Lung (tissue), 12 donors: ENCODE measurements around the gene NENF. TPM values are rescaled to one million over a fixed set of nuclear protein-coding genes. Genes with fewer than 3 reads are reported as not detected.
A peak's percentile ranks its signal among the peaks of the same experiment; 100 is the strongest.

Experiments used
- ATAC-seq: fragments of 200-7000 bp; cut with Tn5 transposase; one replicate; pipeline ENCODE4 v1.9.1; 2020; ENCODE audit warnings: moderate number of reproducible peaks; ENCODE audit not compliant: insufficient read depth, low FRiP score
- DNase-seq, 3 donors: peaks; one replicate each; pipeline ENCODE4 v3.0.0-alpha.2; 2013 to 2017
- H3K27ac ChIP-seq, 2 donors: one replicate each; pipeline ENCODE4 v1.5.1; 2013; ENCODE audit warnings: mild to moderate bottlenecking in 2 of 2, moderate library complexity in 2 of 2, control low read depth in 1 of 2, inconsistent platforms in 1 of 2, low read depth in 1 of 2, low read length in 1 of 2
- H3K27me3 ChIP-seq, 3 donors: one replicate each; pipeline ENCODE4 v1.5.1; 2013; ENCODE audit warnings: low read length in 2 of 3; ENCODE audit not compliant: control insufficient read depth in 3 of 3, insufficient read depth in 3 of 3
- H3K36me3 ChIP-seq, 4 donors: one replicate each; pipeline ENCODE4 v1.5.1; 2013; ENCODE audit warnings: low read length in 4 of 4, mild to moderate bottlenecking in 1 of 4, moderate library complexity in 1 of 4; ENCODE audit not compliant: control insufficient read depth in 4 of 4, insufficient read depth in 4 of 4
- H3K4me1 ChIP-seq, 5 donors: one replicate each; pipeline ENCODE4 v1.5.1; 2013; ENCODE audit warnings: low read length in 5 of 5, mild to moderate bottlenecking in 2 of 5, moderate library complexity in 1 of 5; ENCODE audit not compliant: control insufficient read depth in 5 of 5, insufficient read depth in 5 of 5
- H3K4me3 ChIP-seq: one replicate; pipeline ENCODE4 v1.5.1; 2013; ENCODE audit warnings: mild to moderate bottlenecking, control low read depth, moderate library complexity
- H3K9ac ChIP-seq, 2 donors: one replicate each; pipeline ENCODE4 v1.5.1; 2013; ENCODE audit warnings: low read length in 2 of 2, control low read depth in 1 of 2; ENCODE audit not compliant: insufficient read depth in 1 of 2
- H3K9me3 ChIP-seq, 4 donors: one replicate each; pipeline ENCODE4 v1.5.1; 2013; ENCODE audit warnings: low read length in 3 of 4, mild to moderate bottlenecking in 1 of 4, moderate library complexity in 1 of 4; ENCODE audit not compliant: control insufficient read depth in 4 of 4, insufficient read depth in 3 of 4
- CTCF ChIP-seq: IDR thresholded peaks from 2 replicates; pipeline ENCODE4 v1.5.1; 2012; ENCODE audit warnings: mild to moderate bottlenecking; ENCODE audit errors: control extremely low read depth, extremely low read depth
- WGBS, 2 donors: extraction: QIAGEN DNeasy Blood & Tissue Kit; methylation state at CpG; one replicate each; pipeline ENCODE4 v1.1.7; 2013; 5-methylcytosine and 5-hydroxymethylcytosine counted together
- polyA plus RNA-seq, 2 donors: library from polyadenylated mRNA; stranded (reverse); fragments of 200-250 nt; gene quantifications; one replicate each; pipeline ENCODE4 v1.2.1, GENCODE V29; 2013
- total RNA-seq, 2 donors: library from RNA; depleted of rRNA in 1 of 2; stranded (reverse); fragments of >200 nt in 1 of 2; gene quantifications; one replicate each; pipeline ENCODE4 v1.2.1, GENCODE V29; 2014 to 2021
- donor health status: control.
- donor health status: control.
- donor health status: Bipolar disorder and iron deficiency.
- donor health status: healthy.
- donor health status: DM: yes; HTN: yes; CAD: no.

NENF gene
- total and polyA plus RNA-seq, 4 donors: 27.1 to 94.7 (median 43.5) TPM

- no peaks in the 10 kb centered on the region for H3K36me3 ChIP-seq
- peak overlapping the region in 1 of 2 donors; percentile 54 for H3K27ac ChIP-seq
- peaks cover 0 to 5% (median 0%) of the 10 kb centered on the region in 5 donors for H3K4me1 ChIP-seq
- no peak overlapping the region for H3K9ac ChIP-seq
- DNase-seq: peak; percentile 41 to 73 (median 58)
- H3K4me3 ChIP-seq: no peak overlapping the region
- no peaks in the 10 kb centered on the region for H3K27me3 ChIP-seq
- ATAC-seq: peak; percentile 50
- no peak for TF ChIP-seq CTCF
- no peaks in the 10 kb centered on the region for H3K9me3 ChIP-seq
- WGBS, 2 donors: 53 to 61% methylated on average over 4 of the region's 4 CpGs
Observed at GRCh38 chr1:212488436-212489283, 55.9 kb downstream of the NENF start.

- DNase-seq: no peak
- Histone ChIP-seq H3K27me3 (no peaks in the 10 kb centered on the region), H3K9ac (no peak overlapping the region), H3K4me1 (peaks cover 0 to 5% (median 0%) of the 10 kb centered on the region in 5 donors), H3K9me3 (no peaks in the 10 kb centered on the region), H3K27ac (peak overlapping the region in 1 of 2 donors; percentile 18), H3K4me3 (no peak overlapping the region), H3K36me3 (no peaks in the 10 kb centered on the region)
- 95 to 98% methylated on average over 4 of the region's 4 CpGs for WGBS, 2 donors
- ATAC-seq: no peak
- no peak for TF ChIP-seq CTCF
Observed at GRCh38 chr1:212489284-212489859, 56.7 kb downstream of the NENF start.

GRCh38 chr1:212490276-212490675 is 57.6 kb downstream of the NENF start:
- ATAC-seq (no peak), DNase-seq (no peak)
- H3K27ac ChIP-seq: no peak overlapping the region
- H3K4me3 ChIP-seq: no peak overlapping the region
- H3K4me1 ChIP-seq: peaks cover 0 to 5% (median 0%) of the 10 kb centered on the region in 5 donors
- WGBS, 2 donors: 78 to 82% methylated on average over 2 of the region's 2 CpGs
- H3K36me3 ChIP-seq: no peaks in the 10 kb centered on the region
- TF ChIP-seq CTCF: no peak
- no peaks in the 10 kb centered on the region for H3K9me3 ChIP-seq
- no peaks in the 10 kb centered on the region for H3K27me3 ChIP-seq
- no peak overlapping the region for H3K9ac ChIP-seq
